K562 (cell line): ENCODE measurements around the gene GNG3. TPM values are rescaled to one million over a fixed set of nuclear protein-coding genes. Genes with fewer than 3 reads are reported as not detected.

Source experiments
- CGGBP1 ChIP-seq: fragments of 250-450 bp; sonication (Bioruptor Pico); IDR thresholded peaks from 2 replicates; pipeline ENCODE4 v1.9.0; 2021; ENCODE audit warnings: mild to moderate bottlenecking
- E2F1 ChIP-seq: sonication (generic); formaldehyde crosslinking; IDR thresholded peaks from 2 replicates; pipeline ENCODE4 v1.8.1; 2023; ENCODE audit warnings: mild to moderate bottlenecking, missing genetic modification reagents, moderate library complexity
- ETS1 ChIP-seq: conservative IDR thresholded peaks from 2 replicates; pipeline ENCODE4 v1.6.1; 2011; ENCODE audit warnings: low read depth, mild to moderate bottlenecking, low read length; ENCODE audit not compliant: control insufficient read depth
- GTF2E2 ChIP-seq: fragments of 200-800 bp; sonication (Bioruptor generic); IDR thresholded peaks from 2 replicates; pipeline ENCODE4 v1.6.1; 2016; ENCODE audit warnings: missing genetic modification characterization, missing compliant biosample characterization
- HDAC1 ChIP-seq, 2 experiments: fragments of 450-650 bp; IDR thresholded peaks; 2 replicates each; pipeline ENCODE4 v1.6.1; 2016 to 2017; ENCODE audit warnings: inconsistent platforms in 1 of 2, mild to moderate bottlenecking in 1 of 2, moderate library complexity in 1 of 2
- HEY1 ChIP-seq: fragments of 250-450 bp; sonication (Bioruptor Pico); IDR thresholded peaks from 2 replicates; pipeline ENCODE4 v1.5.0; 2020; ENCODE audit warnings: mild to moderate bottlenecking, moderate library complexity, borderline replicate concordance
- HLTF ChIP-seq: fragments of 450-650 bp; IDR thresholded peaks from 2 replicates; pipeline ENCODE4 v1.6.1; 2016
- JUND ChIP-seq, 2 experiments: IDR thresholded peaks; 2 replicates in 1 of 2; 3 replicates in 1 of 2; pipeline ENCODE4 v1.6.1; 2011; ENCODE audit warnings: borderline replicate concordance in 2 of 2, low read depth in 2 of 2, low read length in 2 of 2, improper control_type of control experiment in 1 of 2, missing biosample characterization in 1 of 2, missing genetic modification characterization in 1 of 2, missing genetic modification reagents in 1 of 2
- MNT ChIP-seq, 2 experiments: fragments of 450-650 bp; conservative IDR thresholded peaks; 2 replicates each; pipeline ENCODE4 v1.6.1; 2017; ENCODE audit warnings: mild to moderate bottlenecking in 2 of 2, moderate library complexity in 2 of 2
- PHF8 ChIP-seq: fragments of 200-600 bp; sonication (generic); IDR thresholded peaks from 2 replicates; pipeline ENCODE4 v1.6.1; 2012; ENCODE audit warnings: mixed run types, mild to moderate bottlenecking, inconsistent platforms, low read length, moderate library complexity, borderline replicate concordance
- SMAD3 ChIP-seq: fragments of 450-650 bp; formaldehyde crosslinking; conservative IDR thresholded peaks from 2 replicates; pipeline ENCODE4 v1.4.0; 2020; ENCODE audit warnings: mild to moderate bottlenecking
- TAF9B ChIP-seq: fragments of 450-650 bp; IDR thresholded peaks from 2 replicates; pipeline ENCODE4 v1.6.1; 2018; ENCODE audit warnings: mild to moderate bottlenecking; ENCODE audit not compliant: partially characterized antibody
- TRIM24 ChIP-seq, 2 experiments: fragments of 450-650 bp; IDR thresholded peaks; 2 replicates each; pipeline ENCODE4 v1.6.1; 2016
- ZNF24 ChIP-seq: fragments of 450-650 bp; IDR thresholded peaks from 2 replicates; pipeline ENCODE4 v1.6.1; 2016
- polyA plus RNA-seq, 8 experiments: library from polyadenylated mRNA; depleted of rRNA in 4 of 8; stranded (reverse) in 5 of 8; unstranded in 3 of 8; fragments of >200 nt; fragmentation: Nextera tagmentation in 2 of 8; fragmentation: Illumina TruSeq in 1 of 8; extraction: Ambion mirVana in 2 of 8; extraction: Trizol in 1 of 8; gene quantifications; 2 replicates each; pipeline versions ENCODE4 v1.2.1 to v1.2.3, GENCODE V29; 2011 to 2014; ENCODE audit warnings: inconsistent platforms in 1 of 8, missing spikeins in 1 of 8
- total RNA-seq, 7 experiments: library from RNA; depleted of rRNA in 6 of 7; stranded (reverse); fragments of >200 nt in 6 of 7; fragmentation: Illumina TruSeq in 2 of 7; extraction: Trizol in 2 of 7; gene quantifications; 2 replicates each; pipeline versions ENCODE4 v1.2.1 to v1.2.3, GENCODE V29; 2011 to 2021; ENCODE audit warnings: low replicate concordance in 1 of 7
- TF ChIP-seq, protein P1 (sequence below), 2 experiments: fragments of 450-650 bp; IDR thresholded peaks; 2 replicates each; pipeline ENCODE4 v1.6.1; 2016
- TF ChIP-seq, protein P2 (sequence below), 2 experiments: fragments of 250-450 bp in 1 of 2; fragments of 450-650 bp in 1 of 2; sonication (Bioruptor Pico) in 1 of 2; IDR thresholded peaks; 2 replicates each; pipeline versions ENCODE4 v1.6.1 to v1.8.0; 2016 to 2021; ENCODE audit warnings: mild to moderate bottlenecking in 2 of 2, moderate library complexity in 2 of 2, missing compliant biosample characterization in 1 of 2, missing genetic modification characterization in 1 of 2
- TF ChIP-seq, protein P3 (sequence below): fragments of 250-450 bp; sonication (Bioruptor Pico); IDR thresholded peaks from 2 replicates; pipeline ENCODE4 v1.5.1; 2021; ENCODE audit warnings: mild to moderate bottlenecking

Gene GNG3
- total and polyA plus RNA-seq, 9 of the 15 experiments (the other 6 are each of a cell fraction or from before 2014, with no cell fraction given) = 0.07 TPM; not detected in 8

DNA sequence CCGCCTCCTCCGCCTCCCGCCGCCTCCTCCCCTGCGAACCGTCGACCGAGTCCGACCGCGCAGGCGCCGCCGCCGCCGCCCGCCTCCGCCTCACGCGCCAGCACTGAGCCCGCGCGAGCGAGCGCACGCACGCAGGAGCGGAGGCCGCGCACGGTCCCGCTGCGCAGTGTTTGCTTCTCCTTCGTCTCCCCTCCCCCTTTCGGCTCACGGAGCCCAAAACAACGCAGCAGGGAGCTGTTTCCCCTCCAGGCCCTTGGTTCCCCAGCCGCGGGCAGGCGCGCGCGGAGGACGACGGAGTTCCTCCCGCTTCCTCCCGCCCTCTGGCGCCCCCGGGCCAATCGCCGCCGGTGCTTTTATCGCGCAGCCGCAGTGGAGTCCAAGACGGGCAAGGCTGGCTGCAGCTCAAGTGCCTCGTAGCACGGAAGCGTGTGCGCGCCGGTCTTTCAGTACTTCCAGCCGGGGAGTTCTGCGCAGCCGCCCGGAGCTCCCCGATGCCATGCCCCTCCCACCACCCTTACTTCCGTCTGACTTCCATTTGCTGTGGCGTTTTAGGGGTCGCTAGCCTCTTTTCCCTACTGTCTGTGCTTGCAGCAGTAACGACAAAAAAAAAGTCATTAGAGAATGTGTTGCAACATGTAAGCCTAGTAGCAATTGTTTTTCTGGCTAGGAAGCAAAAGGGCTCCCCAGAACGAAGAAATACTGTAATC lies 19.8 kb downstream of the GNG3 start, which contains the start of gene HNRNPUL2 (continued):
- TF ChIP-seq E2F1 (CRISPR knock-in tag) = peak; percentile 94
- TF ChIP-seq ETS1 = peak; percentile 31; the same call in 1 of the 2 replicates
- 0 out of 2 replicates have a peak, but pooled peaks have one; percentile 22 for TF ChIP-seq HEY1
- TF ChIP-seq MNT (conservative IDR thresholded peaks at IDR 0.05) = peak; percentile 46 to 81; a peak in 3 of 4 replicates
- no peak for TF ChIP-seq SMAD3
- TF ChIP-seq HLTF = no peak
- peak; percentile 28 for TF ChIP-seq JUND (IDR thresholded peaks at IDR 0.05; ENCODE audit: borderline replicate concordance, low read depth, low read length)
- TF ChIP-seq JUND (tag; IDR thresholded peaks at IDR 0.05; ENCODE audit: borderline replicate concordance, low read depth, low read length) = no peak
- TF ChIP-seq, protein P1, sequence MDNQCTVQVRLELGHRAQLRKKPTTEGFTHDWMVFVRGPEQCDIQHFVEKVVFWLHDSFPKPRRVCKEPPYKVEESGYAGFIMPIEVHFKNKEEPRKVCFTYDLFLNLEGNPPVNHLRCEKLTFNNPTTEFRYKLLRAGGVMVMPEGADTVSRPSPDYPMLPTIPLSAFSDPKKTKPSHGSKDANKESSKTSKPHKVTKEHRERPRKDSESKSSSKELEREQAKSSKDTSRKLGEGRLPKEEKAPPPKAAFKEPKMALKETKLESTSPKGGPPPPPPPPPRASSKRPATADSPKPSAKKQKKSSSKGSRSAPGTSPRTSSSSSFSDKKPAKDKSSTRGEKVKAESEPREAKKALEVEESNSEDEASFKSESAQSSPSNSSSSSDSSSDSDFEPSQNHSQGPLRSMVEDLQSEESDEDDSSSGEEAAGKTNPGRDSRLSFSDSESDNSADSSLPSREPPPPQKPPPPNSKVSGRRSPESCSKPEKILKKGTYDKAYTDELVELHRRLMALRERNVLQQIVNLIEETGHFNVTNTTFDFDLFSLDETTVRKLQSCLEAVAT (IDR thresholded peaks at IDR 0.05) = 0 out of 4 replicates have a peak, but pooled peaks of 1 of the 2 experiments have one; percentile 48
- peak in 1 of 2 experiments; percentile 80; a peak in 2 of 4 replicates for TF ChIP-seq HDAC1 (IDR thresholded peaks at IDR 0.05)
- peak in 1 of 2 experiments; percentile 17; a peak in 1 of 4 replicates for TF ChIP-seq TRIM24 (IDR thresholded peaks at IDR 0.05)
- TF ChIP-seq TAF9B = peak; percentile 33
- peak; percentile 99 for TF ChIP-seq PHF8
- TF ChIP-seq, protein P2, sequence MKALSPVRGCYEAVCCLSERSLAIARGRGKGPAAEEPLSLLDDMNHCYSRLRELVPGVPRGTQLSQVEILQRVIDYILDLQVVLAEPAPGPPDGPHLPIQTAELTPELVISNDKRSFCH (CRISPR knock-in tag; IDR thresholded peaks at IDR 0.05) = no peak
- TF ChIP-seq, protein P2 (tag; IDR thresholded peaks at IDR 0.05) = peak; percentile 71
- TF ChIP-seq ZNF24 = peak; percentile 68
- 0 out of 2 replicates have a peak, but pooled peaks have one; percentile 54 for TF ChIP-seq CGGBP1
- TF ChIP-seq GTF2E2 (tag) = peak; percentile 81; the same call in 1 of the 2 replicates
- TF ChIP-seq, protein P3, sequence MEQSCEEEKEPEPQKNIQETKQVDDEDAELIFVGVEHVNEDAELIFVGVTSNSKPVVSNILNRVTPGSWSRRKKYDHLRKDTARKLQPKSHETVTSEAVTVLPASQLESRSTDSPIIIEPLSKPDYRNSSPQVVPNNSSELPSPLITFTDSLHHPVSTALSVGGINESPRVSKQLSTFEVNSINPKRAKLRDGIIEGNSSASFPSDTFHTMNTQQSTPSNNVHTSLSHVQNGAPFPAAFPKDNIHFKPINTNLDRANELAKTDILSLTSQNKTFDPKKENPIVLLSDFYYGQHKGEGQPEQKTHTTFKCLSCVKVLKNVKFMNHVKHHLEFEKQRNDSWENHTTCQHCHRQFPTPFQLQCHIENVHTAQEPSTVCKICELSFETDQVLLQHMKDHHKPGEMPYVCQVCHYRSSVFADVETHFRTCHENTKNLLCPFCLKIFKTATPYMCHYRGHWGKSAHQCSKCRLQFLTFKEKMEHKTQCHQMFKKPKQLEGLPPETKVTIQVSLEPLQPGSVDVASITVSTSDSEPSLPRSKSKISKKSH (CRISPR knock-in tag) = no peak
